ENCODE measurements around the gene DNASE1L2.

DNA sequence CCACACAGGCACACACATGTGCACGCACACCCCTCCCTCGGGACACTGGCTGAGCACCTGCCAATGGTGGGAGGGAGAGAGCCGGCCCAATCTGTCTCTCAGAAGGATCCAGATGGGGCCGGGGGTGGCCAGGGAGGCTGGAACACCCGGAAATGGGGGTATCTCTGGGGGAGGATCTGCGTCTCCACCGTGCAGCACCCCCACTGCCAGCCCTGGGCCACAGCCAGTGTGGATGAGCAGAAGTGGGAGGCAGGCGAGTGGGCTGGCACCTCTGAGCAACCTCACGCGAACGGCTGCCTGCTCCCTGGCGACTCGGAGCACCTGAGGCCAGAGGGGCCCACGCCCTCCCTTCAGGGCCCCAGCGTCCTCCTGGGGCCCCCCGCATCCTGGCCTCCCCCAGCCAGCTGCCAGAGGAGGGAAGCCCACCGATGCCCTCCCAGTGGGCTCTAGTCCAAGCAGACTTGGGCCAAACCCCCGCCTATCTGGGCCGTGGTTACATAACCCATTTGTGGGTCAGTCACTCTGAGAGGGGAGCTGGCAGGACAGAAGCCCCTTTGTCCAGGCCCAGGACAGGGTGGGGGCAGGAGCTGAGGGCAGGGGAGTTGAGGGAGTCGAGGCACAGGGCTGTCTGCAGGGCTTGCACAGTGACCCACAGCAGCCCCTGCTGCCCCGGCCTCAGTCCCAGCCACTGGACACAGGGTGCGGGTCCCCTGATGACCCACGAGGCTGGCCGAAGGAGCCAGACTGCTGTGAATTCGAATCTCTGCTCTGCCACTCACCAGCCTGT lies 45.4 kb upstream of the DNASE1L2 start:
- TF ChIP-seq, protein P1, sequence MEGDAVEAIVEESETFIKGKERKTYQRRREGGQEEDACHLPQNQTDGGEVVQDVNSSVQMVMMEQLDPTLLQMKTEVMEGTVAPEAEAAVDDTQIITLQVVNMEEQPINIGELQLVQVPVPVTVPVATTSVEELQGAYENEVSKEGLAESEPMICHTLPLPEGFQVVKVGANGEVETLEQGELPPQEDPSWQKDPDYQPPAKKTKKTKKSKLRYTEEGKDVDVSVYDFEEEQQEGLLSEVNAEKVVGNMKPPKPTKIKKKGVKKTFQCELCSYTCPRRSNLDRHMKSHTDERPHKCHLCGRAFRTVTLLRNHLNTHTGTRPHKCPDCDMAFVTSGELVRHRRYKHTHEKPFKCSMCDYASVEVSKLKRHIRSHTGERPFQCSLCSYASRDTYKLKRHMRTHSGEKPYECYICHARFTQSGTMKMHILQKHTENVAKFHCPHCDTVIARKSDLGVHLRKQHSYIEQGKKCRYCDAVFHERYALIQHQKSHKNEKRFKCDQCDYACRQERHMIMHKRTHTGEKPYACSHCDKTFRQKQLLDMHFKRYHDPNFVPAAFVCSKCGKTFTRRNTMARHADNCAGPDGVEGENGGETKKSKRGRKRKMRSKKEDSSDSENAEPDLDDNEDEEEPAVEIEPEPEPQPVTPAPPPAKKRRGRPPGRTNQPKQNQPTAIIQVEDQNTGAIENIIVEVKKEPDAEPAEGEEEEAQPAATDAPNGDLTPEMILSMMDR (IDR thresholded peaks at IDR 0.05): no peak
- no peak for TF ChIP-seq POLR2A (IDR thresholded peaks at IDR 0.05)
